GM23338 (cell line): ENCODE measurements around the gene STK32C. TPM values are rescaled to one million over a fixed set of nuclear protein-coding genes. Genes with fewer than 3 reads are reported as not detected.

Experiments
- ATAC-seq: fragments of 200-7000 bp; cut with Tn5 transposase; 3 replicates; pipeline ENCODE4 v1.9.1; 2020
- DNase-seq: peaks from one replicate; pipeline ENCODE4 v3.0.0-alpha.2; 2015; ENCODE audit warnings: low spot score
- H2AFZ ChIP-seq: fragments of 200-600 bp; sonication (generic); 2 replicates; pipeline ENCODE4 v1.8.0; 2016; ENCODE audit warnings: antibody characterized with exemption, mild to moderate bottlenecking, moderate library complexity
- H3F3A ChIP-seq: fragments of 200-600 bp; sonication (generic); replicated peaks from 2 replicates; pipeline ENCODE4 v1.8.0; 2017; ENCODE audit warnings: antibody characterized with exemption, mixed run types, low read depth
- H3K27ac ChIP-seq: fragments of 200-600 bp; sonication (generic); 2 replicates; pipeline ENCODE4 v1.6.1; 2016; ENCODE audit warnings: low read depth
- H3K27me3 ChIP-seq: fragments of 200-600 bp; sonication (generic); 2 replicates; pipeline ENCODE4 v1.8.0; 2016; ENCODE audit warnings: mild to moderate bottlenecking, mixed run types, moderate library complexity; ENCODE audit not compliant: insufficient read depth
- H3K36me3 ChIP-seq: fragments of 200-600 bp; sonication (generic); 2 replicates; pipeline ENCODE4 v1.8.0; 2016; ENCODE audit warnings: mild to moderate bottlenecking; ENCODE audit not compliant: insufficient read depth
- H3K4me1 ChIP-seq: fragments of 200-600 bp; sonication (generic); 2 replicates; pipeline ENCODE4 v1.8.0; 2016; ENCODE audit warnings: mild to moderate bottlenecking, moderate library complexity; ENCODE audit not compliant: insufficient read depth
- H3K4me2 ChIP-seq: fragments of 200-600 bp; sonication (generic); 2 replicates; pipeline ENCODE4 v1.7.1; 2017; ENCODE audit warnings: mixed run types
- H3K4me3 ChIP-seq: fragments of 200-600 bp; sonication (generic); 2 replicates; pipeline ENCODE4 v1.6.1; 2016; ENCODE audit warnings: mixed run types
- H3K79me2 ChIP-seq: fragments of 200-600 bp; sonication (generic); replicated peaks from 2 replicates; pipeline ENCODE4 v1.8.0; 2017; ENCODE audit warnings: mild to moderate bottlenecking; ENCODE audit not compliant: insufficient read depth
- H3K9me2 ChIP-seq: fragments of 200-600 bp; sonication (generic); 2 replicates; pipeline ENCODE4 v1.8.0; 2017; ENCODE audit not compliant: insufficient read depth
- H4K20me1 ChIP-seq: fragments of 200-600 bp; sonication (generic); replicated peaks from 2 replicates; pipeline ENCODE4 v1.8.0; 2017; ENCODE audit warnings: mild to moderate bottlenecking; ENCODE audit not compliant: insufficient read depth
- H3K27ac Mint-ChIP-seq: 2 replicates; pipeline ENCODE4 v1.8.0; 2020; ENCODE audit warnings: inconsistent platforms, mild to moderate bottlenecking, moderate library complexity, mixed read lengths
- H3K27me3 Mint-ChIP-seq: 3 replicates; pipeline ENCODE4 v1.8.0; 2022; ENCODE audit warnings: low read depth, mild to moderate bottlenecking, moderate library complexity, mixed read lengths, inconsistent platforms; ENCODE audit not compliant: insufficient read depth, poor library complexity
- H3K36me3 Mint-ChIP-seq: 3 replicates; pipeline ENCODE4 v1.8.0; 2021; ENCODE audit warnings: low read depth, mild to moderate bottlenecking, inconsistent platforms, moderate library complexity, mixed read lengths
- H3K4me1 Mint-ChIP-seq: 3 replicates; pipeline ENCODE4 v1.8.0; 2020; ENCODE audit warnings: mild to moderate bottlenecking, inconsistent platforms, mixed read lengths
- H3K4me3 Mint-ChIP-seq: 3 replicates; pipeline ENCODE4 v1.8.0; 2021; ENCODE audit warnings: moderate library complexity, mild to moderate bottlenecking, inconsistent platforms, mixed read lengths
- H3K9me3 Mint-ChIP-seq: 3 replicates; pipeline ENCODE4 v1.8.0; 2020; ENCODE audit warnings: moderate library complexity, mild to moderate bottlenecking, inconsistent platforms, mixed read lengths
- CREB1 ChIP-seq: fragments of 250-450 bp; sonication (Bioruptor Pico); IDR thresholded peaks from 2 replicates; pipeline ENCODE4 v1.5.0; 2020; ENCODE audit warnings: low read depth, mild to moderate bottlenecking, moderate library complexity
- JUNB ChIP-seq: IDR thresholded peaks from one replicate; pipeline ENCODE4 v1.6.1; 2016; ENCODE audit warnings: antibody characterized with exemption; ENCODE audit not compliant: unreplicated experiment
- NANOG ChIP-seq: IDR thresholded peaks from 2 replicates; pipeline ENCODE4 v1.6.1; 2016; ENCODE audit warnings: antibody characterized with exemption, borderline replicate concordance
- ZNF114 ChIP-seq: fragments of 250-450 bp; sonication (Bioruptor Pico); IDR thresholded peaks from 2 replicates; pipeline ENCODE4 v1.5.0; 2020; ENCODE audit warnings: mild to moderate bottlenecking, moderate library complexity
- ZNF331 ChIP-seq: fragments of 250-450 bp; sonication (Bioruptor Pico); IDR thresholded peaks from 2 replicates; pipeline ENCODE4 v1.5.0; 2020; ENCODE audit warnings: low read depth, mild to moderate bottlenecking, moderate library complexity
- polyA plus RNA-seq: library from polyadenylated mRNA; unstranded; fragments of >200 nt; fragmentation: Nextera tagmentation; extraction: Ambion mirVana; gene quantifications from 2 replicates; pipeline ENCODE4 v1.2.1, GENCODE V29; 2016
- total RNA-seq: library from RNA; depleted of rRNA; stranded (reverse); fragments of >200 nt; shearing (Covaris generic); gene quantifications from 2 replicates; pipeline ENCODE4 v1.2.3, GENCODE V29; 2014
- TF ChIP-seq, protein P1 (sequence below), 2 experiments: fragments of 200-600 bp in 1 of 2; sonication (generic) in 1 of 2; conservative IDR thresholded peaks; 2 replicates each; pipeline versions ENCODE4 v1.5.1 to v1.6.1; 2016 to 2017; ENCODE audit warnings: antibody characterized with exemption in 2 of 2, low read depth in 2 of 2, mild to moderate bottlenecking in 2 of 2, moderate library complexity in 1 of 2
- TF ChIP-seq, protein P2 (sequence below): IDR thresholded peaks from one replicate; pipeline ENCODE4 v1.6.1; 2018; ENCODE audit warnings: antibody characterized with exemption; ENCODE audit not compliant: unreplicated experiment
- TF ChIP-seq, protein P3 (sequence below): IDR thresholded peaks from 2 replicates; pipeline ENCODE4 v1.6.1; 2016; ENCODE audit warnings: antibody characterized with exemption

STK32C gene
- total and polyA plus RNA-seq, 2 experiments from 2014 or later: 10.2 to 20.5 TPM

DNA sequence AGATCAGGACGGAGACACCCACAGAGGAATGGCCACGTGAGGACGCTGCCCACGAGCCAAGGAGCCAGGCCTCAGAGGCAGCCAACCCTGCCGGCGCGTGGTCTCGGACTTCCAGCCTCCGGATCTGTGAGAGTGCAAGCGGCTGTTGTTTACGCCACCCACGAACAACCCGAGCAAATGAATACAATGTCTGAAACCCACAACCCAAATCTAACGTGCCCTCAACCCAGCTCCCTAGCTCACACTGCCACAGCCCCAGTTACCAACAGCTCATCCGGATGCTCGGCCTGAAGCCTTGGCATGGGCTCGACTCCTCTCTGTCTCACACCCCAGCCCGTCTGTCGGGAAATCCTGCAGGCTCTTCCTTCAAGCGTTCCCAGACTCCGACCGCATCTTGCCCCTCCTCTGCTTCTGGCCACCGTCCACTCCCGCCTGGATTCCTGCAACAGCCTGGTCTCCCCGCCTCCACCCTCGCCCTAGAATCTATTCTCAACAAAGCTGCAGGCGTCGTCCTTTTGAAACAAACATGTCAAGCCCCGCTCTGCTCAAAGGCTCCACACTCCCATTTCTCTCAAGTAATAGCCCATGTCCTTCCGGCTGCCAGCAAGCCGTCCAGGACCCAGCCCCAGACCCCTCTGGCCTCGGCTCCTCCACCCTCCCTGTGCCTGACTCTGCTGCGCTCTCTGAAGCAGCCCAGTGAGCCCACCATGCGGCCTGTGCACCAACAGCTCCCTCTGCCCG, 35.3 kb downstream of the STK32C start:
- TF ChIP-seq ZNF331 (CRISPR knock-in tag) (no peak), JUNB (no peak)
- TF ChIP-seq, protein P1, sequence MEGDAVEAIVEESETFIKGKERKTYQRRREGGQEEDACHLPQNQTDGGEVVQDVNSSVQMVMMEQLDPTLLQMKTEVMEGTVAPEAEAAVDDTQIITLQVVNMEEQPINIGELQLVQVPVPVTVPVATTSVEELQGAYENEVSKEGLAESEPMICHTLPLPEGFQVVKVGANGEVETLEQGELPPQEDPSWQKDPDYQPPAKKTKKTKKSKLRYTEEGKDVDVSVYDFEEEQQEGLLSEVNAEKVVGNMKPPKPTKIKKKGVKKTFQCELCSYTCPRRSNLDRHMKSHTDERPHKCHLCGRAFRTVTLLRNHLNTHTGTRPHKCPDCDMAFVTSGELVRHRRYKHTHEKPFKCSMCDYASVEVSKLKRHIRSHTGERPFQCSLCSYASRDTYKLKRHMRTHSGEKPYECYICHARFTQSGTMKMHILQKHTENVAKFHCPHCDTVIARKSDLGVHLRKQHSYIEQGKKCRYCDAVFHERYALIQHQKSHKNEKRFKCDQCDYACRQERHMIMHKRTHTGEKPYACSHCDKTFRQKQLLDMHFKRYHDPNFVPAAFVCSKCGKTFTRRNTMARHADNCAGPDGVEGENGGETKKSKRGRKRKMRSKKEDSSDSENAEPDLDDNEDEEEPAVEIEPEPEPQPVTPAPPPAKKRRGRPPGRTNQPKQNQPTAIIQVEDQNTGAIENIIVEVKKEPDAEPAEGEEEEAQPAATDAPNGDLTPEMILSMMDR (conservative IDR thresholded peaks at IDR 0.05; ENCODE audit: low read depth in 2 of 2): no peak
- H3K36me3 ChIP-seq: no peaks in the 10 kb centered on the region
- H3F3A ChIP-seq: 0 out of 2 replicates have a peak, but pooled peaks cover 5% of the 10 kb centered on the region
- H3K27ac ChIP-seq: no peak overlapping the region
- H3K4me3 ChIP-seq: no peak overlapping the region
- H2AFZ ChIP-seq: no peak overlapping the region
- Mint-ChIP-seq H3K27ac (no peak overlapping the region), H3K4me3 (no peak overlapping the region), H3K27me3 (peaks cover 14% of the 10 kb centered on the region), H3K4me1 (peaks cover 2% of the 10 kb centered on the region; the same call in 2 of the 3 replicates), H3K9me3 (peaks cover 17% of the 10 kb centered on the region), H3K36me3 (peaks cover 6% of the 10 kb centered on the region; the same call in 2 of the 3 replicates)
- DNase-seq (no peak), ATAC-seq (no peak)
- no peaks in the 10 kb centered on the region for H4K20me1 ChIP-seq
- H3K79me2 ChIP-seq: no peaks in the 10 kb centered on the region
- no peaks in the 10 kb centered on the region for H3K27me3 ChIP-seq
- no peak overlapping the region for H3K4me2 ChIP-seq
- no peaks in the 10 kb centered on the region for H3K9me2 ChIP-seq
- no peaks in the 10 kb centered on the region for H3K4me1 ChIP-seq

DNA sequence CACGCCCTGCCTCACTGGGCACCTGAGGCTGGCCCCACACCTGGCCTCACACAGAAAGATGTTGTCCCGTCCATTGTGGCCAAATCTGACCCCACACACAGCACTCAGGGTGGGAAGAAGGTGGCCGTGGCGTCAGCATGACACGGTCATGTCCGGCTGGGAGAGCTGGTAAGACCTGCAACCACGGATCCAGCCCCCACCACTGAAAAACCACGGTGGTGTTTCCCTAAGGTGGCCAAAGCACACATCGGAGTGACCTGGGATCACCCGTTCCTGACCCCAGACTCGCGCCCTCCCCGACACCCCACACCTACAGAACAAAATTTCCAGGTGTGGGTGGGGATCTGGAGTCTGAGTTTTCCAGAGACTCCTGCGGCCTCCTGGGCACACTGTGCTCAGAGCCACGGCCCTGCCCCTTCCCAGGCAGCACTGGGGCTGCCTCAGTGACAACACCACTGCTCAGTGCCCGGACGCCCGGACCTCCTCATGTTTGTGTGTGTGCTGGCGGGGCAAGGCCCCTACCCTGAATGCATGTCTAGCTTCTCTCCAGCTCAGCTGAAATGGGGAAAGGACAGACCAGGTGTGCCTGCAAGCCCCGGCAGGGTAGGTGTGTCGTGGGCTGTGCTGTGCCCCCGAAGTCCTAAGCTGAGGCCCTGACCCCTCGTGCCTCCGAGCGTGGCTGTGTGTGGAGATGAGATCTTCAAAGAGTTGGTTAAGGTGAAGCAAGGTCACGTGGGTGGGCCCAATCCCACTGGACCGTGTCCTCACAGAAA, 36.1 kb downstream of the STK32C start:
- no peak overlapping the region for H3K4me2 ChIP-seq
- Mint-ChIP-seq H3K4me1 (peaks cover 6% of the 10 kb centered on the region; the same call in 2 of the 3 replicates), H3K36me3 (peaks cover 8% of the 10 kb centered on the region; the same call in 2 of the 3 replicates), H3K27me3 (peaks cover 12% of the 10 kb centered on the region), H3K9me3 (peaks cover 18% of the 10 kb centered on the region), H3K27ac (no peak overlapping the region), H3K4me3 (no peak overlapping the region)
- 0 out of 2 replicates have a peak, but pooled peaks cover 5% of the 10 kb centered on the region for H3F3A ChIP-seq
- H4K20me1 ChIP-seq: no peaks in the 10 kb centered on the region
- no peak for ATAC-seq
- no peaks in the 10 kb centered on the region for H3K36me3 ChIP-seq
- no peaks in the 10 kb centered on the region for H3K4me1 ChIP-seq
- no peak for DNase-seq
- H2AFZ ChIP-seq: no peak overlapping the region
- no peak overlapping the region for H3K27ac ChIP-seq
- no peak for TF ChIP-seq ZNF114 (CRISPR knock-in tag)
- no peak for TF ChIP-seq JUNB
- TF ChIP-seq ZNF331 (CRISPR knock-in tag): no peak
- TF ChIP-seq, protein P2, sequence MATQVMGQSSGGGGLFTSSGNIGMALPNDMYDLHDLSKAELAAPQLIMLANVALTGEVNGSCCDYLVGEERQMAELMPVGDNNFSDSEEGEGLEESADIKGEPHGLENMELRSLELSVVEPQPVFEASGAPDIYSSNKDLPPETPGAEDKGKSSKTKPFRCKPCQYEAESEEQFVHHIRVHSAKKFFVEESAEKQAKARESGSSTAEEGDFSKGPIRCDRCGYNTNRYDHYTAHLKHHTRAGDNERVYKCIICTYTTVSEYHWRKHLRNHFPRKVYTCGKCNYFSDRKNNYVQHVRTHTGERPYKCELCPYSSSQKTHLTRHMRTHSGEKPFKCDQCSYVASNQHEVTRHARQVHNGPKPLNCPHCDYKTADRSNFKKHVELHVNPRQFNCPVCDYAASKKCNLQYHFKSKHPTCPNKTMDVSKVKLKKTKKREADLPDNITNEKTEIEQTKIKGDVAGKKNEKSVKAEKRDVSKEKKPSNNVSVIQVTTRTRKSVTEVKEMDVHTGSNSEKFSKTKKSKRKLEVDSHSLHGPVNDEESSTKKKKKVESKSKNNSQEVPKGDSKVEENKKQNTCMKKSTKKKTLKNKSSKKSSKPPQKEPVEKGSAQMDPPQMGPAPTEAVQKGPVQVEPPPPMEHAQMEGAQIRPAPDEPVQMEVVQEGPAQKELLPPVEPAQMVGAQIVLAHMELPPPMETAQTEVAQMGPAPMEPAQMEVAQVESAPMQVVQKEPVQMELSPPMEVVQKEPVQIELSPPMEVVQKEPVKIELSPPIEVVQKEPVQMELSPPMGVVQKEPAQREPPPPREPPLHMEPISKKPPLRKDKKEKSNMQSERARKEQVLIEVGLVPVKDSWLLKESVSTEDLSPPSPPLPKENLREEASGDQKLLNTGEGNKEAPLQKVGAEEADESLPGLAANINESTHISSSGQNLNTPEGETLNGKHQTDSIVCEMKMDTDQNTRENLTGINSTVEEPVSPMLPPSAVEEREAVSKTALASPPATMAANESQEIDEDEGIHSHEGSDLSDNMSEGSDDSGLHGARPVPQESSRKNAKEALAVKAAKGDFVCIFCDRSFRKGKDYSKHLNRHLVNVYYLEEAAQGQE: no peak
- TF ChIP-seq, protein P3, sequence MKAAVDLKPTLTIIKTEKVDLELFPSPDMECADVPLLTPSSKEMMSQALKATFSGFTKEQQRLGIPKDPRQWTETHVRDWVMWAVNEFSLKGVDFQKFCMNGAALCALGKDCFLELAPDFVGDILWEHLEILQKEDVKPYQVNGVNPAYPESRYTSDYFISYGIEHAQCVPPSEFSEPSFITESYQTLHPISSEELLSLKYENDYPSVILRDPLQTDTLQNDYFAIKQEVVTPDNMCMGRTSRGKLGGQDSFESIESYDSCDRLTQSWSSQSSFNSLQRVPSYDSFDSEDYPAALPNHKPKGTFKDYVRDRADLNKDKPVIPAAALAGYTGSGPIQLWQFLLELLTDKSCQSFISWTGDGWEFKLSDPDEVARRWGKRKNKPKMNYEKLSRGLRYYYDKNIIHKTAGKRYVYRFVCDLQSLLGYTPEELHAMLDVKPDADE: no peak
- no peak for TF ChIP-seq CREB1
- no peak for TF ChIP-seq NANOG
- H3K9me2 ChIP-seq: no peaks in the 10 kb centered on the region
- H3K27me3 ChIP-seq: no peaks in the 10 kb centered on the region
- no peak overlapping the region for H3K4me3 ChIP-seq
- H3K79me2 ChIP-seq: no peaks in the 10 kb centered on the region
